Subcutaneous abdominal adipose tissue (tissue), 5 donors: Measurements from ENCODE around the gene IGSF11.

ENCODE experiments used
- H3K27ac ChIP-seq: one replicate; pipeline ENCODE4 v1.7.0; 2013; ENCODE audit warnings: low read depth, mild to moderate bottlenecking, inconsistent platforms, low read length, moderate library complexity
- H3K27me3 ChIP-seq, 5 donors: one replicate each; pipeline ENCODE4 v1.7.0; 2013; ENCODE audit warnings: low read length in 5 of 5, inconsistent platforms in 1 of 5; ENCODE audit not compliant: control insufficient read depth in 5 of 5, insufficient read depth in 4 of 5
- H3K36me3 ChIP-seq, 5 donors: one replicate each; pipeline ENCODE4 v1.7.0; 2013; ENCODE audit warnings: low read length in 5 of 5; ENCODE audit not compliant: control insufficient read depth in 5 of 5, insufficient read depth in 5 of 5
- H3K4me1 ChIP-seq, 5 donors: one replicate each; pipeline ENCODE4 v1.7.0; 2013; ENCODE audit warnings: low read length in 5 of 5, mild to moderate bottlenecking in 3 of 5, moderate library complexity in 1 of 5; ENCODE audit not compliant: control insufficient read depth in 5 of 5, insufficient read depth in 5 of 5
- H3K4me3 ChIP-seq, 5 donors: one replicate each; pipeline ENCODE4 v1.7.0; 2013; ENCODE audit warnings: low read length in 5 of 5, low read depth in 1 of 5
- H3K9ac ChIP-seq, 5 donors: one replicate each; pipeline ENCODE4 v1.7.0; 2013; ENCODE audit warnings: low read length in 5 of 5, mild to moderate bottlenecking in 4 of 5, moderate library complexity in 3 of 5
- H3K9me3 ChIP-seq, 5 donors: one replicate each; pipeline ENCODE4 v1.7.0; 2013; ENCODE audit warnings: low read length in 5 of 5; ENCODE audit not compliant: control insufficient read depth in 5 of 5
- donor health status: healthy.
- donor health status: healthy.
- donor health status: healthy.
- donor health status: healthy.
- donor health status: healthy.

The IGSF11 gene

DNA sequence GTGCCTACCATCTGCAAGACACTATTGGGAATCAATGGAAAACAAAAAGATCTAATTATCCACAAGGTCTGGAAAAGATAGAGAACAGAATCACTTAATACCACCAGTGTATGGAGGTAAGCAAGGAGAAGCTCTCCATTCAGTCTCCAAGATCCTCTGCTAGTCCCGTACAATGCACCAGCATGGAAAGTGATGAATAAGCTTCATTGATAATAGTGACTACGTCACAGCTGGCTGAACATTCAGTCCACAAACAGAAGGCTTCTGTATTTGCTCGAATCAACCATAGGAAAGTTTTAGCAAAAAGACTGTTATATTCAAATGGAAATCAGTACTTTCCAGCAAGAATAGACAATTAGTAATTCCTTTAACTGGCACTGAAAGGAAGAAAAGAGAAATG lies 42.9 kb downstream of the IGSF11 start:
- Histone ChIP-seq H3K9me3 (no peaks in the 10 kb centered on the region), H3K27me3 (no peaks in the 10 kb centered on the region), H3K27ac (no peak overlapping the region), H3K4me3 (no peak overlapping the region), H3K9ac (no peak overlapping the region), H3K4me1 (peaks cover 0 to 14% (median 3%) of the 10 kb centered on the region in 5 donors), H3K36me3 (no peaks in the 10 kb centered on the region)

DNA sequence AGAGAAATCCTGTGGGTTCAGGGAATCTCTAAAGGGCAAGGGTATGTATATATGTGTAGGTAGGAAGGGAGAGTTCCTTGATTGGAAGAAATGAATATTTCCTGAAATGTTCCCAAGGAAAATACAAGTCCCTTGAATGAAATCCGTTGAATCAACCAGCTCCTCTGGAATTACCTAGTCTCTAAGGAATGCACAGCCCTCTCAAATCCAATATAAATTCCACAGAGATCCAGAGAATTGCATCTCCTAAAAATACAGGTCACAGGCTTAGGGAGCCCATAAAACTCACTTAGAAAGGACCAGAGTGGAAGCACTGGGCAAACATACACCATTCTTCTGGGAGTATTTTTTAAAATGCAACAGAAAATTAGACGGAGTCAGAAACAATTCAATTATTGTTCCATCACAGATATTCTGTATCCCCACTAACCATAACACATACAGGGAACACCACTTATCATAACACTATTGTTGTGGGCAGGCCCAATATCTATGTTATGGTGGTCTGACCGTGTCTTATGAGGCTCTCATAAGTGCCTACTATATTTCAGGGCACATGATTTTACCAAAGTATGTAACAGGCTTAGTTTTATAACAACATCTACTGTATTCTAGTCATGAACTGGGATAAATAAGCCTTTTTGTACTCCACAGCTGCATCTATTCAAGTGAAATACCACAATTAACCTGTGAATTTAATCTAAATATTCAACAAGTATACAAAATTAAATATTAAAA lies 43.7 kb downstream of the IGSF11 start:
- H3K4me1 ChIP-seq, result peaks cover 0 to 14% (median 3%) of the 10 kb centered on the region in 5 donors

DNA sequence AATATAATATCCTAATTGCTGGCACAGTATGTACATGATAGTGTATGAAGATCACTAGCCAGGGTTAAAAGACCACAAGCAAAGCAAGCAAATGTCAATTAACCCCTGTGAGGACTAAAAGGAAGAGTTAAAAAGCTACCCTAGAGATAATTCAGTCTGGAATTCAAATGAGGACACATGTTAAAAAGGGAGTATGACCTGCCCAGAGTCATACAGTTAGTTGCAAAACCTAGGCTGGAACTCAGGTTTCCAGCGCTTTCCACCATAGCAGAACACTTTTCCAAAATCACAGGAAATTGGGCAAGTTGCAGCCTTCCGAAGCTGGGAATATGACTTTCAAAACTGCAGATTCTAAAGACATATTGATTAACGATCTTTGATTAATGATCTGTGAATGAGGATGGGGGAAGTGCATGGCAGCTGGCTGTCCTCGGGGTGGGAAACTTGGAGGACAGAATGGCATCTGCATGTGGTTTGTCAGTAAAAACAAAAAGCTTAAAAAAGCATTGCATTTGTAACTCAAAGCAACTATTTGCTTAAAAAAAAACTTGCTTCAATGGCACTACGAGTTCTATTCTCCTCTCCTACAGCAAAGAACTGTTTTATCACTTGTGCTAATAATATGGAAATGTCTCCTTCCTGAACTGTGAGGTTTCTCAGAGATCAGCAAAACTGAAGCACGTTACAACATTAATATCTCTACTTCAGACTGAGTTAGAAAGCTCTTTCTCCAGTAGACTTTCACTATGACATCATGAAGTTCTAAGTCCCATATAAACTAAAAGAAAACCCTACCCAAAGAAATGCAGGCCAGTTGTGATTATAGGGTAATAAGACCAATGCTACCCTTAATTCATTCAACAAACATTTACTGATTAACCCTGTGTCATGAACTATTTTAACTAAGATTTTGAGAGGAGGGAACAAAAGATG lies 46.2 kb downstream of the IGSF11 start:
- Histone ChIP-seq H3K27ac (no peak overlapping the region), H3K9ac (no peak overlapping the region), H3K9me3 (no peaks in the 10 kb centered on the region), H3K4me3 (no peak overlapping the region), H3K4me1 (peaks cover 0 to 14% (median 3%) of the 10 kb centered on the region in 5 donors), H3K36me3 (no peaks in the 10 kb centered on the region), H3K27me3 (peaks cover 0 to 2% (median 0%) of the 10 kb centered on the region in 5 donors)

More for the DNA sequence above, 43.7 kb downstream of the IGSF11 start:
- H3K27ac ChIP-seq, result no peak overlapping the region
- H3K4me3 ChIP-seq, result no peak overlapping the region
- H3K36me3 ChIP-seq, result no peaks in the 10 kb centered on the region
- H3K9me3 ChIP-seq, result no peaks in the 10 kb centered on the region
- H3K9ac ChIP-seq, result no peak overlapping the region
- no peaks in the 10 kb centered on the region for H3K27me3 ChIP-seq

DNA sequence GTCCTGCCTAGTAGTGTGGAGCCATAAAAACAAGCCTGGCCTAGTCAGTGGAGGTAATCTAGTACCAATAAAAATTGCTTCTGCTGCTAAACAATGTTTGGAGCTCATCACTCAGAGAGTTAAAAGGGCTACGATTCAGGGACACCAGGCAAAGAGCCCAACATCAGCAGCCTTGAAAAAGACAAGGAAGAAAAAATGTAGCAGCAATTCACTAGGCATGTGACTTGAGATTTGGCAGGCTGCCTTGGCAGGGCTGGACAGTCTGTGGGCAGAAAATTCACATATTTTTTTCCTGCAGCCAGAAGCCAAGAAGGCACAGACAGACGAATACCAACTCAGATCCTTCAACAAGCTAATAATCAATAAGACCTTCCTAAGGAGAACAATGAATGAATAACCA lies 47.2 kb downstream of the IGSF11 start:
- Histone ChIP-seq H3K36me3 (no peaks in the 10 kb centered on the region), H3K9ac (no peak overlapping the region), H3K27me3 (peaks cover 0 to 6% (median 0%) of the 10 kb centered on the region in 5 donors), H3K4me3 (no peak overlapping the region), H3K9me3 (no peaks in the 10 kb centered on the region), H3K27ac (no peak overlapping the region), H3K4me1 (peaks cover 0 to 14% (median 3%) of the 10 kb centered on the region in 5 donors)

DNA sequence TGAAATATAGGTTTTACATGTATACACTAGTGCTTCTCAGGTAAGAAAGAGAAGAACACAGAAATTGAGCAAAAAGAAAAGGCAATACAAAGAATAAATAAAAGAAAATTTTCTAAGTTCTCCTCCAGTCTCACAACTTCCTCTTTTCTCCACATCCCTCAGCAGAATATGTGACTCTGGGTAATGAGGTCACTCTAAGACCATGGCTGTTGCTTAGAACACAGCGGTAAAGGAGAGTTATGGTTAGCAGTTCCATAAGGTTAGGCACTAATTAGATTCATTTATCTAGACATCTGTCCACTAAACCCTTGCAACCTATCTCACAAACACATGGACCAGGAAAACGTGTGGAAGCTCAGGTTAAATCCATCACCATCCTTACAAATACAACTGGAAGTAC lies 47.9 kb downstream of the IGSF11 start:
- H3K4me3 ChIP-seq, result no peak overlapping the region
- H3K27me3 ChIP-seq, result peaks cover 0 to 6% (median 0%) of the 10 kb centered on the region in 5 donors
- H3K9me3 ChIP-seq, result no peaks in the 10 kb centered on the region
- peaks cover 0 to 14% (median 3%) of the 10 kb centered on the region in 5 donors for H3K4me1 ChIP-seq
- H3K9ac ChIP-seq, result no peak overlapping the region
- H3K36me3 ChIP-seq, result no peaks in the 10 kb centered on the region
- no peak overlapping the region for H3K27ac ChIP-seq

DNA sequence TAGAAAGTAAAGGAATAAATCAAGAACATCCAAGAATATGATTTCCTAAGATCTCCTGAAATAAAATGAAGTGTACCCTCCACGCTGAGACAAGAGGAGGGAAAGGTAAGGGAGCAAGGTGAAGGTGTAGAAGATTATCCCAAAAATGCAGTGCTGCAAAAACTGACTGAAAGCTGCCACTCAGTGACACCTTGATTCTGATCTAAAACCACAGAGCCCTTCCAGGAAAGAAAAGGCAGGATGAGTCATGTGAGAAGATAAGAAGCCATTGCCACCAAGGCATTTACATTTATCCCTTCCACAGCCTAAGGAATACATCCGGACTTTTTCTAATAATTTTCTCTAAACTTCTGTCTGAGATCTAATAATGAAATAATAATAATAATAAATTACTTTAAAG lies 49.9 kb downstream of the IGSF11 start:
- H3K4me1 ChIP-seq, result peaks cover 0 to 14% (median 3%) of the 10 kb centered on the region in 5 donors
- H3K4me3 ChIP-seq, result no peak overlapping the region
- H3K27ac ChIP-seq, result no peak overlapping the region
- H3K9me3 ChIP-seq, result no peaks in the 10 kb centered on the region
- peaks cover 0 to 10% (median 2%) of the 10 kb centered on the region in 5 donors for H3K27me3 ChIP-seq
- H3K36me3 ChIP-seq, result no peaks in the 10 kb centered on the region
- H3K9ac ChIP-seq, result no peak overlapping the region

DNA sequence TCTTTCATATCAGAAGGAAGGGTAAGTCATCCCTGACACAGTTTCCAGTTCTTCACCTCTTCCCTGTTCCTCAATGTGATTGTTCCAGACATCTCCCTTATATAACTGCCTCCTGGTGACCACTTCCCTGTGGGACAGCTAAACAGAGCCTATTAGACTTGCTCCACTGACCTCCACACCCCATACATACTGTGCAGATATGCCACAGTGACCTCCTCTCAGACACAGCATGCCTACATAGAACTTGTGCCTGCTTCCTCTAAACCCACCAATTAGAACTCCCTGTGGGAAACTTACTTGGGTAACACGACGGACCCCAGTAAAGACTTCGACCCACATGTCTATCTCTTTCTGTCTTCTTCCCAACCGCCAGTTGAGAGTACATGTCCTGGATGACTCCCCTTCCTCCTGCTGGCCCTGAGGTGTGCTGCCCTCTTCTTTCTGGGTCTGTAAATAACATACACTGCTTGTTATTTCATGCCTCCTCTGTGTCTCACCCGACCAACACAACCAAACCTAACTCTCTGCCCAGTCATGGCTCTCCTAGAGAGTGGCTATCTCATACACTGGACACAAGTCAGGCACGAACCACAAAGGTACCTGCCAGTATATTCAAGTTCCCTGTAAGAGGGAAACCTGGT lies 53.0 kb downstream of the IGSF11 start:
- peaks cover 0 to 10% (median 2%) of the 10 kb centered on the region in 5 donors for H3K27me3 ChIP-seq

DNA sequence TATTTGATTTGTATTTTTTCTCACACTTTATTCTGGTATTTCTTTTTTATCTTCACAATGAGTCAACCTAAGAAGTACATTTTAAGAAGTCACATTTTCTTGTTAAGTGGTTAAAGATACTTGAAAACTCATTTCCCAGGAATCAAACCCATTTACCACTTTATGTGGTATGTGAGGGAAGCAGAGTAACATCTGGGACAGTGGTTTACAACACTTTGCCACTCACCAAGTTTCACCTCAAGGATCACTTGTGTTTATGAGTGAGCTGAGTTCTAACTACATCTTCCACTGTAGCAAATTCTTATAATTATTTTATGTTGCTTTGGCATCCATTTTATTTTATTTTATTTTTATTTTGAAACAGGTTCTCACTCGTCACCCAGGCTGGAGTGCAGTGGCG lies 53.8 kb downstream of the IGSF11 start:
- H3K27me3 ChIP-seq, result peaks cover 0 to 10% (median 2%) of the 10 kb centered on the region in 5 donors
- H3K4me1 ChIP-seq, result no peaks in the 10 kb centered on the region
- no peak overlapping the region for H3K27ac ChIP-seq
- H3K4me3 ChIP-seq, result no peak overlapping the region
- no peaks in the 10 kb centered on the region for H3K36me3 ChIP-seq
- no peak overlapping the region for H3K9ac ChIP-seq
- H3K9me3 ChIP-seq, result no peaks in the 10 kb centered on the region

More for the DNA sequence above, 53.0 kb downstream of the IGSF11 start:
- Histone ChIP-seq H3K9me3 (no peaks in the 10 kb centered on the region), H3K4me3 (no peak overlapping the region), H3K36me3 (no peaks in the 10 kb centered on the region), H3K4me1 (no peaks in the 10 kb centered on the region), H3K27ac (no peak overlapping the region), H3K9ac (no peak overlapping the region)

DNA sequence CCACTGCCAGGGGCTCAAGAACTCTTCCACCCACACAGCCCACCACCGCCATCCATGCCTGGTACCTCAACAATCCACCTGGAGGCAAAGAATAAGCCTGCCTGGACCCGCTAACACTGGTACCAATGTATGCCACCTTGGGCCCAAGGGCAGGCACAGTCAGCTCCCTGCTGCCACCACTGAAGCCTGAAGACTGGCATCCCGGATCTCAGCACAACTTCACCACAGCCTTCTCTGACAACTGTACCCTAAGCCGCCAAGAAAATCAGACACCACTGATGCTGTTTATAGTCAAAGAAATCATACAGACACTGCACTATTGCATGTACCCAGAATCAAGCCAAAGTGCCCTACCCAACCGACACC lies 56.3 kb downstream of the IGSF11 start:
- H3K27me3 ChIP-seq, result peaks cover 0 to 10% (median 0%) of the 10 kb centered on the region in 5 donors
- H3K4me3 ChIP-seq, result no peak overlapping the region
- H3K36me3 ChIP-seq, result no peaks in the 10 kb centered on the region
- no peaks in the 10 kb centered on the region for H3K9me3 ChIP-seq
- no peak overlapping the region for H3K9ac ChIP-seq
- no peak overlapping the region for H3K27ac ChIP-seq
- H3K4me1 ChIP-seq, result no peaks in the 10 kb centered on the region
